ENCODE results near the gene IARS1.

DNA sequence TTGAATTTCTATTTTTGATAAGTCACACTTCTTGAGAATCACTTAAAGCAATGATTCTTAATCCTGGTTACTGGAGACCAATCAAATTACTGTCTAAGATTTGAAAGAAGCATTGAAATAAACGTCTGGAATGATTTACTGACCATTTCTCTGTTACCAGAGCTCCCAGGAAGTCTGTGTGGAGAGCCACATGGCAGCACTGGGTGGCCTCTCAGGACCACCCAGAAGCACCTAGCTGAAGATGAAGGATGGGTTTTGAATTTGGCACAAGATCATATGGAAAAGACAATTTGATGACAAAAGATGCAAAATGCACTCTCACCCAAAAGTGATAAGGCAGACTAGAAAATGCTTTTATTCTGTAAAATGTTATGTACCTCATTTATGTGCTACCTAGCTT lies 30.4 kb downstream of the IARS1 start:
- TF ChIP-seq, protein P1, sequence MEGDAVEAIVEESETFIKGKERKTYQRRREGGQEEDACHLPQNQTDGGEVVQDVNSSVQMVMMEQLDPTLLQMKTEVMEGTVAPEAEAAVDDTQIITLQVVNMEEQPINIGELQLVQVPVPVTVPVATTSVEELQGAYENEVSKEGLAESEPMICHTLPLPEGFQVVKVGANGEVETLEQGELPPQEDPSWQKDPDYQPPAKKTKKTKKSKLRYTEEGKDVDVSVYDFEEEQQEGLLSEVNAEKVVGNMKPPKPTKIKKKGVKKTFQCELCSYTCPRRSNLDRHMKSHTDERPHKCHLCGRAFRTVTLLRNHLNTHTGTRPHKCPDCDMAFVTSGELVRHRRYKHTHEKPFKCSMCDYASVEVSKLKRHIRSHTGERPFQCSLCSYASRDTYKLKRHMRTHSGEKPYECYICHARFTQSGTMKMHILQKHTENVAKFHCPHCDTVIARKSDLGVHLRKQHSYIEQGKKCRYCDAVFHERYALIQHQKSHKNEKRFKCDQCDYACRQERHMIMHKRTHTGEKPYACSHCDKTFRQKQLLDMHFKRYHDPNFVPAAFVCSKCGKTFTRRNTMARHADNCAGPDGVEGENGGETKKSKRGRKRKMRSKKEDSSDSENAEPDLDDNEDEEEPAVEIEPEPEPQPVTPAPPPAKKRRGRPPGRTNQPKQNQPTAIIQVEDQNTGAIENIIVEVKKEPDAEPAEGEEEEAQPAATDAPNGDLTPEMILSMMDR (IDR thresholded peaks at IDR 0.05), result no peak
- no peak for TF ChIP-seq ZFX (IDR thresholded peaks at IDR 0.05; ENCODE audit: borderline replicate concordance)

Data from 22Rv1 (cell line).